ENCODE results near the gene GSG1L. TPM values are rescaled to one million over a fixed set of nuclear protein-coding genes. Genes with fewer than 3 reads are reported as not detected.

GSG1L gene
- total and polyA plus RNA-seq, 4 donors: not detected

DNA sequence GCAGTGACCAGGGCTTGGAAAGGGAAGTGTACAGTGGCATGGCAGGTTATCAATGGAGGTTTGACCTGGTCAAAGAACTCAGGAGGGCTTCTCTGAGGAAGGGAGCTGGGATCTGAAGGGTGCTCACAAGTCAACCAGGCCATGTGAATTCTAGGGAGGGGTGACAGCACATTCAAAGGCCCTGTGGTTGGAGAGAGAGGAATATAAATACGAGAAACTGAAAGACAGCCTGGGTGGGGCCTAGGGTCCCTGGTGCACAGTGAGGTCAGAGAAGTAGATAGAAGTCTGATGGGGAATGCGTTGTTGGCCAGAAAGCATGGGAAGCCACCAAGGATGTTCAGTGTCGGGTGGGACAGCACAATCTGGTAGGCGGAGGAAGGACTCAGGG is 302.7 kb downstream of the GSG1L start:
- 97% methylated on average over 4 of the region's 4 CpGs for WGBS
- peaks cover 0 to 10% (median 8%) of the 10 kb centered on the region in 4 donors for H3K36me3 ChIP-seq (ENCODE audit: control insufficient read depth in 4 of 4, insufficient read depth in 3 of 4, low read depth in 1 of 4, low read length in 3 of 4)

More for the DNA sequence above, 302.7 kb downstream of the GSG1L start:
- TF ChIP-seq HNF4A (conservative IDR thresholded peaks at IDR 0.05) (no peak), EGR1 (IDR thresholded peaks at IDR 0.05; ENCODE audit: low read depth in 2 of 2) (no peak), FOXA2 (IDR thresholded peaks at IDR 0.05) (no peak), SP1 (IDR thresholded peaks at IDR 0.05) (no peak), FOXA1 (IDR thresholded peaks at IDR 0.05) (no peak), RAD21 (IDR thresholded peaks at IDR 0.05) (no peak), YY1 (IDR thresholded peaks at IDR 0.05) (no peak), JUND (IDR thresholded peaks at IDR 0.05) (no peak), NR2F2 (IDR thresholded peaks at IDR 0.05) (no peak), TAF1 (conservative IDR thresholded peaks at IDR 0.05) (no peak), GABPA (IDR thresholded peaks at IDR 0.05 in 1 of 2, conservative IDR thresholded peaks at IDR 0.05 in 1 of 2) (no peak), RXRA (IDR thresholded peaks at IDR 0.05) (no peak)
- TF ChIP-seq, protein P1, sequence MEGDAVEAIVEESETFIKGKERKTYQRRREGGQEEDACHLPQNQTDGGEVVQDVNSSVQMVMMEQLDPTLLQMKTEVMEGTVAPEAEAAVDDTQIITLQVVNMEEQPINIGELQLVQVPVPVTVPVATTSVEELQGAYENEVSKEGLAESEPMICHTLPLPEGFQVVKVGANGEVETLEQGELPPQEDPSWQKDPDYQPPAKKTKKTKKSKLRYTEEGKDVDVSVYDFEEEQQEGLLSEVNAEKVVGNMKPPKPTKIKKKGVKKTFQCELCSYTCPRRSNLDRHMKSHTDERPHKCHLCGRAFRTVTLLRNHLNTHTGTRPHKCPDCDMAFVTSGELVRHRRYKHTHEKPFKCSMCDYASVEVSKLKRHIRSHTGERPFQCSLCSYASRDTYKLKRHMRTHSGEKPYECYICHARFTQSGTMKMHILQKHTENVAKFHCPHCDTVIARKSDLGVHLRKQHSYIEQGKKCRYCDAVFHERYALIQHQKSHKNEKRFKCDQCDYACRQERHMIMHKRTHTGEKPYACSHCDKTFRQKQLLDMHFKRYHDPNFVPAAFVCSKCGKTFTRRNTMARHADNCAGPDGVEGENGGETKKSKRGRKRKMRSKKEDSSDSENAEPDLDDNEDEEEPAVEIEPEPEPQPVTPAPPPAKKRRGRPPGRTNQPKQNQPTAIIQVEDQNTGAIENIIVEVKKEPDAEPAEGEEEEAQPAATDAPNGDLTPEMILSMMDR (IDR thresholded peaks at IDR 0.05; ENCODE audit: low read depth, low read length, missing input control): no peak
- TF ChIP-seq, protein P2, sequence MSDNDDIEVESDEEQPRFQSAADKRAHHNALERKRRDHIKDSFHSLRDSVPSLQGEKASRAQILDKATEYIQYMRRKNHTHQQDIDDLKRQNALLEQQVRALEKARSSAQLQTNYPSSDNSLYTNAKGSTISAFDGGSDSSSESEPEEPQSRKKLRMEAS (IDR thresholded peaks at IDR 0.05): no peak
- TF ChIP-seq, protein P3, sequence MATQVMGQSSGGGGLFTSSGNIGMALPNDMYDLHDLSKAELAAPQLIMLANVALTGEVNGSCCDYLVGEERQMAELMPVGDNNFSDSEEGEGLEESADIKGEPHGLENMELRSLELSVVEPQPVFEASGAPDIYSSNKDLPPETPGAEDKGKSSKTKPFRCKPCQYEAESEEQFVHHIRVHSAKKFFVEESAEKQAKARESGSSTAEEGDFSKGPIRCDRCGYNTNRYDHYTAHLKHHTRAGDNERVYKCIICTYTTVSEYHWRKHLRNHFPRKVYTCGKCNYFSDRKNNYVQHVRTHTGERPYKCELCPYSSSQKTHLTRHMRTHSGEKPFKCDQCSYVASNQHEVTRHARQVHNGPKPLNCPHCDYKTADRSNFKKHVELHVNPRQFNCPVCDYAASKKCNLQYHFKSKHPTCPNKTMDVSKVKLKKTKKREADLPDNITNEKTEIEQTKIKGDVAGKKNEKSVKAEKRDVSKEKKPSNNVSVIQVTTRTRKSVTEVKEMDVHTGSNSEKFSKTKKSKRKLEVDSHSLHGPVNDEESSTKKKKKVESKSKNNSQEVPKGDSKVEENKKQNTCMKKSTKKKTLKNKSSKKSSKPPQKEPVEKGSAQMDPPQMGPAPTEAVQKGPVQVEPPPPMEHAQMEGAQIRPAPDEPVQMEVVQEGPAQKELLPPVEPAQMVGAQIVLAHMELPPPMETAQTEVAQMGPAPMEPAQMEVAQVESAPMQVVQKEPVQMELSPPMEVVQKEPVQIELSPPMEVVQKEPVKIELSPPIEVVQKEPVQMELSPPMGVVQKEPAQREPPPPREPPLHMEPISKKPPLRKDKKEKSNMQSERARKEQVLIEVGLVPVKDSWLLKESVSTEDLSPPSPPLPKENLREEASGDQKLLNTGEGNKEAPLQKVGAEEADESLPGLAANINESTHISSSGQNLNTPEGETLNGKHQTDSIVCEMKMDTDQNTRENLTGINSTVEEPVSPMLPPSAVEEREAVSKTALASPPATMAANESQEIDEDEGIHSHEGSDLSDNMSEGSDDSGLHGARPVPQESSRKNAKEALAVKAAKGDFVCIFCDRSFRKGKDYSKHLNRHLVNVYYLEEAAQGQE (IDR thresholded peaks at IDR 0.05): no peak
- TF ChIP-seq, protein P4, sequence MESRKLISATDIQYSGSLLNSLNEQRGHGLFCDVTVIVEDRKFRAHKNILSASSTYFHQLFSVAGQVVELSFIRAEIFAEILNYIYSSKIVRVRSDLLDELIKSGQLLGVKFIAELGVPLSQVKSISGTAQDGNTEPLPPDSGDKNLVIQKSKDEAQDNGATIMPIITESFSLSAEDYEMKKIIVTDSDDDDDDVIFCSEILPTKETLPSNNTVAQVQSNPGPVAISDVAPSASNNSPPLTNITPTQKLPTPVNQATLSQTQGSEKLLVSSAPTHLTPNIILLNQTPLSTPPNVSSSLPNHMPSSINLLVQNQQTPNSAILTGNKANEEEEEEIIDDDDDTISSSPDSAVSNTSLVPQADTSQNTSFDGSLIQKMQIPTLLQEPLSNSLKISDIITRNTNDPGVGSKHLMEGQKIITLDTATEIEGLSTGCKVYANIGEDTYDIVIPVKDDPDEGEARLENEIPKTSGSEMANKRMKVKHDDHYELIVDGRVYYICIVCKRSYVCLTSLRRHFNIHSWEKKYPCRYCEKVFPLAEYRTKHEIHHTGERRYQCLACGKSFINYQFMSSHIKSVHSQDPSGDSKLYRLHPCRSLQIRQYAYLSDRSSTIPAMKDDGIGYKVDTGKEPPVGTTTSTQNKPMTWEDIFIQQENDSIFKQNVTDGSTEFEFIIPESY (IDR thresholded peaks at IDR 0.05): no peak
- TF ChIP-seq, protein P5, sequence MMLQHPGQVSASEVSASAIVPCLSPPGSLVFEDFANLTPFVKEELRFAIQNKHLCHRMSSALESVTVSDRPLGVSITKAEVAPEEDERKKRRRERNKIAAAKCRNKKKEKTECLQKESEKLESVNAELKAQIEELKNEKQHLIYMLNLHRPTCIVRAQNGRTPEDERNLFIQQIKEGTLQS (IDR thresholded peaks at IDR 0.05): no peak
- Histone ChIP-seq H3K9ac (ENCODE audit: low read depth in 1 of 2, low read length in 2 of 2) (no peak overlapping the region), H3K27me3 (ENCODE audit: control insufficient read depth in 4 of 4, insufficient read depth in 4 of 4, low read length in 3 of 4) (no peaks in the 10 kb centered on the region), H3K9me3 (ENCODE audit: control insufficient read depth in 4 of 4, low read length in 3 of 4) (peaks cover 0 to 3% (median under 1%) of the 10 kb centered on the region in 4 donors), H3K27ac (ENCODE audit: low read depth in 1 of 2, low read length in 2 of 2) (no peak overlapping the region), H3K4me1 (ENCODE audit: control insufficient read depth in 4 of 4, insufficient read depth in 4 of 4, low read length in 3 of 4) (no peaks in the 10 kb centered on the region), H3K4me3 (ENCODE audit: low read depth in 1 of 3, low read length in 3 of 3) (no peak overlapping the region)
- DNase-seq (ENCODE audit: low spot score): no peak
